Epithelial cell of proximal tubule (primary cell): Measurements from ENCODE around the gene JMJD8. TPM values are rescaled to one million over a fixed set of nuclear protein-coding genes. Genes with fewer than 3 reads are reported as not detected.

Source experiments
- DNase-seq: peaks from one replicate; pipeline ENCODE4 v3.0.0-alpha.2; 2011; ENCODE audit warnings: low read depth
- H3K4me3 ChIP-seq: 2 replicates; pipeline ENCODE4 v1.5.1; 2011; ENCODE audit warnings: low read depth, mild to moderate bottlenecking, low read length
- CTCF ChIP-seq: conservative IDR thresholded peaks from 2 replicates; pipeline ENCODE4 v1.5.1; 2012; ENCODE audit warnings: low read depth, mild to moderate bottlenecking, low read length
- total RNA-seq: library from RNA; depleted of rRNA; stranded (reverse); fragments of >200 nt; gene quantifications from 2 replicates; pipeline ENCODE4 v1.2.3, GENCODE V29; 2015

Gene JMJD8
- total RNA-seq: 65.6 and 98.0 TPM in 2 replicates

- no peak for DNase-seq
- peak within 1 kb of the TSS; percentile 76 for H3K4me3 ChIP-seq
- TF ChIP-seq CTCF: no peak
Measured at GRCh38 chr16:684071-684794, at the start of gene JMJD8. Gene JMJD8 (minus strand): TSS chr16:684334. CDS start chr16:684319, 15 bp downstream.

- DNase-seq: no peak
- peak; percentile 39 for TF ChIP-seq CTCF
Measured at GRCh38 chr16:733382-734207, 49.5 kb upstream of the JMJD8 start.

GRCh38 chr16:732936-733335 lies 48.8 kb upstream of the JMJD8 start:
- no peak overlapping the region for H3K4me3 ChIP-seq
- DNase-seq: no peak
- TF ChIP-seq CTCF: no peak

More at GRCh38 chr16:733382-734207, 49.5 kb upstream of the JMJD8 start:
- H3K4me3 ChIP-seq: no peak overlapping the region

GRCh38 chr16:732332-732731 lies 48.2 kb upstream of the JMJD8 start:
- TF ChIP-seq CTCF: no peak
- no peak for DNase-seq
- no peak overlapping the region for H3K4me3 ChIP-seq

- no peak overlapping the region for H3K4me3 ChIP-seq
- DNase-seq: no peak
- TF ChIP-seq CTCF: no peak
Measured at GRCh38 chr16:730666-731509, 46.8 kb upstream of the JMJD8 start.

- TF ChIP-seq CTCF: no peak
- no peak for DNase-seq
- H3K4me3 ChIP-seq: no peak overlapping the region
Measured at GRCh38 chr16:729768-730665, 45.9 kb upstream of the JMJD8 start.
